ENCODE results near the gene ARFGAP3. TPM values are rescaled to one million over a fixed set of nuclear protein-coding genes. Genes with fewer than 3 reads are reported as not detected.

The ARFGAP3 gene
- total RNA-seq, 1 experiment from 2014 or later = 30.0 TPM

- ChIA-PET CTCF (interaction anchor here (0.7 kb wide), 1 partner anchor 1083 kb away, joined by 3 read pairs; no protein-coding TSS in a partner anchor), POLR2A (ENCODE audit: low non-redundant PET) (interaction anchor here (0.6 kb wide), 1 partner anchor 1552 kb away, joined by 3 read pairs; no protein-coding TSS in a partner anchor)
- intact Hi-C loops (cut with micrococcal nuclease; ENCODE audit: unreplicated experiment) = no loop called here
- H3K9me3 ChIP-seq (ENCODE audit: low read depth, low read length, poor library complexity, severe bottlenecking) = no peaks in the 10 kb centered on the region
- H3K4me3 ChIP-seq (ENCODE audit: low read depth, low read length, poor library complexity, severe bottlenecking) = no peak overlapping the region
- no peaks in the 10 kb centered on the region for H3K27me3 ChIP-seq (replicated peaks; ENCODE audit: insufficient read depth, low read depth, low read length, poor library complexity)
- no TSS peak for BruUV-seq (replicated peaks)
- DNase-seq (ENCODE audit: low spot score) = no peak
- TF ChIP-seq CTCF (conservative IDR thresholded peaks at IDR 0.05; ENCODE audit: low read depth, low read length) = no peak
- no peak for TF ChIP-seq EZH2 (IDR thresholded peaks at IDR 0.05; ENCODE audit: borderline replicate concordance, low read depth, low read length, poor library complexity, severe bottlenecking)
- H3K27ac ChIP-seq (ENCODE audit: low read depth, low read length, poor library complexity, severe bottlenecking) = no peak overlapping the region
- H3K36me3 ChIP-seq (ENCODE audit: insufficient read depth, low read length, poor library complexity, severe bottlenecking) = no peaks in the 10 kb centered on the region
- no peaks in the 10 kb centered on the region for H3K4me1 ChIP-seq (ENCODE audit: insufficient read depth, low read length, poor library complexity, severe bottlenecking)
Observed at GRCh38 chr22:42769574-42770447, 87.3 kb downstream of the ARFGAP3 start.

GRCh38 chr22:42769238-42769573 is 87.9 kb downstream of the ARFGAP3 start:
- intact Hi-C loops (cut with micrococcal nuclease; ENCODE audit: unreplicated experiment) = no loop called here
- Histone ChIP-seq H3K9me3 (ENCODE audit: low read depth, low read length, poor library complexity, severe bottlenecking) (no peaks in the 10 kb centered on the region), H3K4me3 (ENCODE audit: low read depth, low read length, poor library complexity, severe bottlenecking) (no peak overlapping the region), H3K4me1 (ENCODE audit: insufficient read depth, low read length, poor library complexity, severe bottlenecking) (no peaks in the 10 kb centered on the region), H3K36me3 (ENCODE audit: insufficient read depth, low read length, poor library complexity, severe bottlenecking) (no peaks in the 10 kb centered on the region), H3K27ac (ENCODE audit: low read depth, low read length, poor library complexity, severe bottlenecking) (no peak overlapping the region), H3K27me3 (replicated peaks; ENCODE audit: insufficient read depth, low read depth, low read length, poor library complexity) (no peaks in the 10 kb centered on the region)
- ChIA-PET CTCF (no interaction called here), POLR2A (ENCODE audit: low non-redundant PET) (no interaction called here)
- no TSS peak for BruUV-seq (replicated peaks)
- no peak for DNase-seq (ENCODE audit: low spot score)
- TF ChIP-seq CTCF (conservative IDR thresholded peaks at IDR 0.05; ENCODE audit: low read depth, low read length) (no peak), EZH2 (IDR thresholded peaks at IDR 0.05; ENCODE audit: borderline replicate concordance, low read depth, low read length, poor library complexity, severe bottlenecking) (no peak)

GRCh38 chr22:42768385-42769035 is 88.6 kb downstream of the ARFGAP3 start:
- no peak for DNase-seq (ENCODE audit: low spot score)

More at GRCh38 chr22:42768385-42769035, 88.6 kb downstream of the ARFGAP3 start:
- no peaks in the 10 kb centered on the region for H3K27me3 ChIP-seq (replicated peaks; ENCODE audit: insufficient read depth, low read depth, low read length, poor library complexity)
- CTCF ChIA-PET = no interaction called here
- no peak overlapping the region for H3K4me3 ChIP-seq (ENCODE audit: low read depth, low read length, poor library complexity, severe bottlenecking)
- BruUV-seq (replicated peaks) = no TSS peak
- TF ChIP-seq CTCF (conservative IDR thresholded peaks at IDR 0.05; ENCODE audit: low read depth, low read length) (no peak), EZH2 (IDR thresholded peaks at IDR 0.05; ENCODE audit: borderline replicate concordance, low read depth, low read length, poor library complexity, severe bottlenecking) (no peak)
- H3K4me1 ChIP-seq (ENCODE audit: insufficient read depth, low read length, poor library complexity, severe bottlenecking) = no peaks in the 10 kb centered on the region
- no peak overlapping the region for H3K27ac ChIP-seq (ENCODE audit: low read depth, low read length, poor library complexity, severe bottlenecking)
- POLR2A ChIA-PET (ENCODE audit: low non-redundant PET) = no interaction called here
- intact Hi-C loops (cut with micrococcal nuclease; ENCODE audit: unreplicated experiment) = no loop called here
- no peaks in the 10 kb centered on the region for H3K36me3 ChIP-seq (ENCODE audit: insufficient read depth, low read length, poor library complexity, severe bottlenecking)
- no peaks in the 10 kb centered on the region for H3K9me3 ChIP-seq (ENCODE audit: low read depth, low read length, poor library complexity, severe bottlenecking)
